Neural progenitor cell (in vitro differentiated cells): ENCODE results near the gene HAPSTR1. TPM values are rescaled to one million over a fixed set of nuclear protein-coding genes. Genes with fewer than 3 reads are reported as not detected.

Experiments
- DNase-seq: peaks from one replicate; pipeline ENCODE4 v3.0.0-alpha.2; 2016; ENCODE audit warnings: low spot score
- H2AFZ ChIP-seq: fragments of 200-600 bp; sonication (generic); replicated peaks from 2 replicates; pipeline ENCODE4 v1.6.1; 2016; ENCODE audit warnings: antibody characterized with exemption
- H3F3A ChIP-seq: fragments of 200-600 bp; sonication (generic); 2 replicates; pipeline ENCODE4 v1.6.1; 2016; ENCODE audit warnings: antibody characterized with exemption, low read depth
- H3K27ac ChIP-seq: fragments of 200-600 bp; sonication (generic); 2 replicates; pipeline ENCODE4 v1.5.1; 2016; ENCODE audit warnings: mild to moderate bottlenecking
- H3K27me3 ChIP-seq: fragments of 200-600 bp; sonication (generic); 2 replicates; pipeline ENCODE4 v1.6.1; 2016; ENCODE audit warnings: mild to moderate bottlenecking, moderate library complexity
- H3K36me3 ChIP-seq: fragments of 200-600 bp; sonication (generic); 2 replicates; pipeline ENCODE4 v1.5.1; 2016
- H3K4me1 ChIP-seq: fragments of 200-600 bp; sonication (generic); 2 replicates; pipeline ENCODE4 v1.6.1; 2016; ENCODE audit warnings: mixed run types
- H3K4me2 ChIP-seq: fragments of 200-600 bp; sonication (generic); 2 replicates; pipeline ENCODE4 v1.6.1; 2016
- H3K4me3 ChIP-seq: fragments of 200-600 bp; sonication (generic); 2 replicates; pipeline ENCODE4 v1.5.1; 2016
- H3K79me2 ChIP-seq: fragments of 200-600 bp; sonication (generic); 2 replicates; pipeline ENCODE4 v1.6.1; 2016; ENCODE audit warnings: low read depth
- H3K9ac ChIP-seq: fragments of 200-600 bp; sonication (generic); 2 replicates; pipeline ENCODE4 v1.6.1; 2016
- H3K9me3 ChIP-seq: fragments of 200-600 bp; sonication (generic); 2 replicates; pipeline ENCODE4 v1.5.1; 2016; ENCODE audit warnings: low read depth
- H4K20me1 ChIP-seq: fragments of 200-600 bp; sonication (generic); 2 replicates; pipeline ENCODE4 v1.6.1; 2016; ENCODE audit warnings: low read depth
- H3K27ac Mint-ChIP-seq: 3 replicates; pipeline ENCODE4 v1.8.0; 2021; ENCODE audit warnings: mixed read lengths
- H3K27me3 Mint-ChIP-seq: 2 replicates; pipeline ENCODE4 v1.8.0; 2022; ENCODE audit warnings: low read depth, mild to moderate bottlenecking, inconsistent platforms, moderate library complexity, mixed read lengths; ENCODE audit not compliant: insufficient read depth
- H3K36me3 Mint-ChIP-seq: 3 replicates; pipeline ENCODE4 v1.8.0; 2021; ENCODE audit warnings: mixed read lengths
- H3K4me1 Mint-ChIP-seq: 3 replicates; pipeline ENCODE4 v1.8.0; 2021; ENCODE audit warnings: mixed read lengths
- H3K4me3 Mint-ChIP-seq: 3 replicates; pipeline ENCODE4 v1.8.0; 2021; ENCODE audit warnings: mild to moderate bottlenecking, moderate library complexity, mixed read lengths
- H3K9me3 Mint-ChIP-seq: 3 replicates; pipeline ENCODE4 v1.8.0; 2020; ENCODE audit warnings: mixed read lengths
- CTCF ChIP-seq: fragments of 200-600 bp; sonication (generic); IDR thresholded peaks from 2 replicates; pipeline ENCODE4 v1.5.1; 2017; ENCODE audit warnings: antibody characterized with exemption, mild to moderate bottlenecking
- EZH2 ChIP-seq: fragments of 200-600 bp; sonication (generic); IDR thresholded peaks from 2 replicates; pipeline ENCODE4 v1.6.1; 2017; ENCODE audit warnings: antibody characterized with exemption, mild to moderate bottlenecking, moderate library complexity
- EZH2phosphoT487 ChIP-seq: fragments of 200-600 bp; sonication (generic); IDR thresholded peaks from 2 replicates; pipeline ENCODE4 v1.6.1; 2017; ENCODE audit warnings: antibody characterized with exemption
- total RNA-seq: library from RNA; depleted of rRNA; stranded (reverse); fragments of >200 nt; gene quantifications from 2 replicates; pipeline ENCODE4 v1.2.3, GENCODE V29; 2015; ENCODE audit warnings: low replicate concordance

HAPSTR1 gene
- total RNA-seq, 1 donor from 2014 or later, result 77.3 TPM

GRCh38 chr16:9103546-9103945, 12.1 kb downstream of the HAPSTR1 start:
- no peak for TF ChIP-seq CTCF
- TF ChIP-seq EZH2phosphoT487, result no peak
- no peak for TF ChIP-seq EZH2
- H3K36me3 Mint-ChIP-seq, result peaks cover 63% of the 10 kb centered on the region
- H3K9me3 Mint-ChIP-seq, result no peaks in the 10 kb centered on the region
- Histone ChIP-seq H3K4me3 (no peak overlapping the region), H3K27ac (no peak overlapping the region), H3K4me1 (no peaks in the 10 kb centered on the region), H3K4me2 (no peak overlapping the region), H3K79me2 (peaks cover 100% of the 10 kb centered on the region), H3K9ac (no peak overlapping the region), H2AFZ (no peak overlapping the region), H4K20me1 (peaks cover 100% of the 10 kb centered on the region), H3K9me3 (no peaks in the 10 kb centered on the region), H3K27me3 (no peaks in the 10 kb centered on the region), H3F3A (peaks cover 2% of the 10 kb centered on the region), H3K36me3 (peaks cover 23% of the 10 kb centered on the region)
- H3K27me3 Mint-ChIP-seq, result no peaks in the 10 kb centered on the region
- H3K27ac Mint-ChIP-seq, result no peak overlapping the region
- H3K4me1 Mint-ChIP-seq, result peaks cover 25% of the 10 kb centered on the region
- no peak overlapping the region for H3K4me3 Mint-ChIP-seq
- DNase-seq, result no peak

GRCh38 chr16:9105189-9105588, 13.7 kb downstream of the HAPSTR1 start:
- peaks cover 16% of the 10 kb centered on the region for H3K4me1 ChIP-seq
- Mint-ChIP-seq H3K4me3 (no peak overlapping the region), H3K9me3 (no peaks in the 10 kb centered on the region), H3K4me1 (peaks cover 20% of the 10 kb centered on the region), H3K27me3 (no peaks in the 10 kb centered on the region), H3K27ac (no peak overlapping the region), H3K36me3 (peaks cover 57% of the 10 kb centered on the region)
- peaks cover 100% of the 10 kb centered on the region for H3K79me2 ChIP-seq
- peaks cover 23% of the 10 kb centered on the region for H3K36me3 ChIP-seq
- peaks cover 8% of the 10 kb centered on the region for H3F3A ChIP-seq
- H3K9ac ChIP-seq, result no peak overlapping the region
- peaks cover 100% of the 10 kb centered on the region for H4K20me1 ChIP-seq
- no peak overlapping the region for H2AFZ ChIP-seq
- H3K9me3 ChIP-seq, result no peaks in the 10 kb centered on the region
- DNase-seq, result no peak
- TF ChIP-seq EZH2 (no peak), CTCF (no peak), EZH2phosphoT487 (no peak)
- H3K4me3 ChIP-seq, result no peak overlapping the region
- H3K27ac ChIP-seq, result no peak overlapping the region
- no peak overlapping the region for H3K4me2 ChIP-seq
- no peaks in the 10 kb centered on the region for H3K27me3 ChIP-seq

- H2AFZ ChIP-seq, result no peak overlapping the region
- H3K4me1 Mint-ChIP-seq, result peaks cover 19% of the 10 kb centered on the region
- H3K27me3 Mint-ChIP-seq, result no peaks in the 10 kb centered on the region
- peaks cover 8% of the 10 kb centered on the region for H3F3A ChIP-seq
- peaks cover 45% of the 10 kb centered on the region for H3K36me3 Mint-ChIP-seq
- H3K4me3 Mint-ChIP-seq, result no peak overlapping the region
- H3K79me2 ChIP-seq, result peaks cover 100% of the 10 kb centered on the region
- peaks cover 19% of the 10 kb centered on the region for H3K36me3 ChIP-seq
- H3K9me3 ChIP-seq, result no peaks in the 10 kb centered on the region
- no peak overlapping the region for H3K4me2 ChIP-seq
- no peak overlapping the region for H3K4me3 ChIP-seq
- no peak overlapping the region for H3K27ac ChIP-seq
- H3K27ac Mint-ChIP-seq, result peak overlapping the region; percentile 22
- DNase-seq, result no peak
- no peak overlapping the region for H3K9ac ChIP-seq
- H3K9me3 Mint-ChIP-seq, result no peaks in the 10 kb centered on the region
- H3K4me1 ChIP-seq, result peaks cover 30% of the 10 kb centered on the region
- no peaks in the 10 kb centered on the region for H3K27me3 ChIP-seq
- peaks cover 100% of the 10 kb centered on the region for H4K20me1 ChIP-seq
- TF ChIP-seq EZH2 (no peak), EZH2phosphoT487 (no peak), CTCF (no peak)
Observed at GRCh38 chr16:9107025-9107970, 15.9 kb downstream of the HAPSTR1 start.
